ENCODE data around the gene ASMT. TPM values are rescaled to one million over a fixed set of nuclear protein-coding genes. Genes with fewer than 3 reads are reported as not detected.
A peak's percentile ranks its signal among the peaks of the same experiment; 100 is the strongest.

Gene ASMT
- polyA plus RNA-seq, 3 donors: 0.69 TPM; not detected in 2

DNA sequence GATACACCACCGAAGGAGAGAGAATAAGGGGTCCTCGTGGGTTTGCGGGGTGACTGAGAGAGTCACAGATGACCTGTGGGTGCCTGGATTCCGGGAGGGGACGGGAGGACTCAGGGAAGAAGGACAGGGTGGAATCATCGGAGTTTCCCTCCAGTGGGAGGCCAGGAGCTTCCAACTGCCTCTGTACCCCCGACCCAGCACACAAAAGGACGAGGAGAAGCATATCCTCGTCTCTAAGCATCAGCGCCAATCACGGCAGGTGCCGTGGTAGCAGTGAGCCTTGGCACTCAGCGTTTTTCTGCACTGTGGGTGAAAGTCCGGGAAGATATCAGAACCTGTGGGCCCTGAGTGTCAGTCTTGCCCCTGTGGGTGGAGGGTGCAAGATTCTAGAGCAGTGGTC is 62.0 kb downstream of the ASMT start:
- Mint-ChIP-seq H3K4me1 (no peaks in the 10 kb centered on the region), H3K4me3 (no peak overlapping the region), H3K27me3 (ENCODE audit: low read depth in 3 of 3) (peaks cover 0 to 3% (median 3%) of the 10 kb centered on the region in 3 donors), H3K27ac (no peak overlapping the region), H3K36me3 (no peaks in the 10 kb centered on the region), H3K9me3 (peaks cover 0 to 2% (median 0%) of the 10 kb centered on the region in 7 donors)
- Histone ChIP-seq H3K4me1 (ENCODE audit: control insufficient read depth in 1 of 2, insufficient read depth in 2 of 2, low read length in 2 of 2) (no peaks in the 10 kb centered on the region), H3K9ac (ENCODE audit: insufficient read depth, low read length, poor library complexity, severe bottlenecking) (no peak overlapping the region), H3K9me3 (replicated peaks in 1 of 2; ENCODE audit: control insufficient read depth in 1 of 2, insufficient read depth in 1 of 2, low read length in 2 of 2) (no peaks in the 10 kb centered on the region), H3K27me3 (ENCODE audit: control insufficient read depth in 2 of 2, insufficient read depth in 2 of 2, low read length in 2 of 2) (no peaks in the 10 kb centered on the region), H3K79me2 (ENCODE audit: insufficient read depth, low read length) (no peaks in the 10 kb centered on the region), H3K27ac (ENCODE audit: low read depth in 1 of 2, low read length in 2 of 2) (no peak overlapping the region), H4K20me1 (ENCODE audit: insufficient read depth, low read length) (no peaks in the 10 kb centered on the region), H3K4me3 (replicated peaks in 1 of 3; ENCODE audit: low read depth in 2 of 3, low read length in 3 of 3) (no peak overlapping the region), H3K36me3 (replicated peaks in 1 of 2; ENCODE audit: control insufficient read depth in 1 of 2, insufficient read depth in 2 of 2, low read length in 2 of 2) (no peaks in the 10 kb centered on the region), H2AFZ (ENCODE audit: insufficient read depth, low read depth, low read length, poor library complexity, severe bottlenecking) (no peak overlapping the region), H3K4me2 (replicated peaks; ENCODE audit: extremely low read depth, low read length, poor library complexity, severe bottlenecking) (no peak overlapping the region)
- TF ChIP-seq, protein P1, sequence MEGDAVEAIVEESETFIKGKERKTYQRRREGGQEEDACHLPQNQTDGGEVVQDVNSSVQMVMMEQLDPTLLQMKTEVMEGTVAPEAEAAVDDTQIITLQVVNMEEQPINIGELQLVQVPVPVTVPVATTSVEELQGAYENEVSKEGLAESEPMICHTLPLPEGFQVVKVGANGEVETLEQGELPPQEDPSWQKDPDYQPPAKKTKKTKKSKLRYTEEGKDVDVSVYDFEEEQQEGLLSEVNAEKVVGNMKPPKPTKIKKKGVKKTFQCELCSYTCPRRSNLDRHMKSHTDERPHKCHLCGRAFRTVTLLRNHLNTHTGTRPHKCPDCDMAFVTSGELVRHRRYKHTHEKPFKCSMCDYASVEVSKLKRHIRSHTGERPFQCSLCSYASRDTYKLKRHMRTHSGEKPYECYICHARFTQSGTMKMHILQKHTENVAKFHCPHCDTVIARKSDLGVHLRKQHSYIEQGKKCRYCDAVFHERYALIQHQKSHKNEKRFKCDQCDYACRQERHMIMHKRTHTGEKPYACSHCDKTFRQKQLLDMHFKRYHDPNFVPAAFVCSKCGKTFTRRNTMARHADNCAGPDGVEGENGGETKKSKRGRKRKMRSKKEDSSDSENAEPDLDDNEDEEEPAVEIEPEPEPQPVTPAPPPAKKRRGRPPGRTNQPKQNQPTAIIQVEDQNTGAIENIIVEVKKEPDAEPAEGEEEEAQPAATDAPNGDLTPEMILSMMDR (IDR thresholded peaks at IDR 0.05): no peak
- WGBS (ENCODE audit: insufficient coverage): 95% methylated on average over 14 of the region's 14 CpGs
- no peak for DNase-seq
- intact Hi-C loops (cut with micrococcal nuclease): loop anchor here in 1 of 2 donors (10.0 kb wide), 1 partner anchor 918 kb away; no protein-coding TSS in a partner anchor

DNA sequence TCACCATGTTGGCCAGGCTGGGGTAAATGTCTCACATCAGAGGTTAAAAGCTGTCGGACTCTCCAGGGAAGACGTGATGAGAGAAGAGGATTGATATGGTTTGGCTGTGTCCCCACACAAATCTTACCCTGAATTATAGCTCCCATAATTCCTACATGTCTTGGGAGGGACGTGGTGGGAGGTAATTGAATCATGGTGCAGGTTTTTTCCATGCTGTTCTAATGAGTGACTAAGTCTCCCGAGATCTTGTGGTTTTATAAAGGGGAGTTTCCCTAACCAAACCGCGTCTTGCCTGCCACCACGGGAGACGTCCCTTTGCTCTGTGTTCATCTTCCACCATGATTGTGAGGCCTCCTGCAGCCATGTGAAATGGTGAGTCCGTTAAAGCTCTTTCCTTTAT is 64.4 kb downstream of the ASMT start:
- no peaks in the 10 kb centered on the region for H3K4me1 ChIP-seq (ENCODE audit: control insufficient read depth in 1 of 2, insufficient read depth in 2 of 2, low read length in 2 of 2)
- H3K9ac ChIP-seq (ENCODE audit: insufficient read depth, low read length, poor library complexity, severe bottlenecking): no peak overlapping the region
- H2AFZ ChIP-seq (ENCODE audit: insufficient read depth, low read depth, low read length, poor library complexity, severe bottlenecking): no peak overlapping the region
- H3K27ac ChIP-seq (ENCODE audit: low read depth in 1 of 2, low read length in 2 of 2): no peak overlapping the region
- H3K4me2 ChIP-seq (replicated peaks; ENCODE audit: extremely low read depth, low read length, poor library complexity, severe bottlenecking): no peak overlapping the region
- H3K9me3 Mint-ChIP-seq: peaks cover 0 to 8% (median 2%) of the 10 kb centered on the region in 7 donors
- no peaks in the 10 kb centered on the region for H3K9me3 ChIP-seq (replicated peaks in 1 of 2; ENCODE audit: control insufficient read depth in 1 of 2, insufficient read depth in 1 of 2, low read length in 2 of 2)
- peak in 2 of 3 donors; percentile 8 to 53 for DNase-seq
- intact Hi-C loops (cut with micrococcal nuclease): loop anchor here in 1 of 2 donors (10.0 kb wide), 1 partner anchor 916 kb away; no protein-coding TSS in a partner anchor
- H3K4me1 Mint-ChIP-seq: peaks cover 5% of the 10 kb centered on the region
- no peaks in the 10 kb centered on the region for H3K27me3 ChIP-seq (ENCODE audit: control insufficient read depth in 2 of 2, insufficient read depth in 2 of 2, low read length in 2 of 2)
- H3K27ac Mint-ChIP-seq: peak overlapping the region in 1 of 7 donors; percentile 0
- H4K20me1 ChIP-seq (ENCODE audit: insufficient read depth, low read length): no peaks in the 10 kb centered on the region
- H3K27me3 Mint-ChIP-seq (ENCODE audit: low read depth in 3 of 3): peaks cover 0 to 7% (median 3%) of the 10 kb centered on the region in 3 donors
- no peaks in the 10 kb centered on the region for H3K36me3 ChIP-seq (replicated peaks in 1 of 2; ENCODE audit: control insufficient read depth in 1 of 2, insufficient read depth in 2 of 2, low read length in 2 of 2)
- no peak overlapping the region for H3K4me3 ChIP-seq (replicated peaks in 1 of 3; ENCODE audit: low read depth in 2 of 3, low read length in 3 of 3)
- 30% methylated on average over 2 of the region's 9 CpGs for WGBS (ENCODE audit: insufficient coverage)
- no peaks in the 10 kb centered on the region for H3K79me2 ChIP-seq (ENCODE audit: insufficient read depth, low read length)
- TF ChIP-seq, protein P1 (IDR thresholded peaks at IDR 0.05): no peak
- no peak overlapping the region for H3K4me3 Mint-ChIP-seq
- H3K36me3 Mint-ChIP-seq: no peaks in the 10 kb centered on the region
